ENCODE results near the gene TEKT1. TPM values are rescaled to one million over a fixed set of nuclear protein-coding genes. Genes with fewer than 3 reads are reported as not detected.
A peak's percentile ranks its signal among the peaks of the same experiment; 100 is the strongest.
"Not testable (repeated sequence)": the region's sequence is repeated elsewhere in the genome, so short reads cannot be mapped to it uniquely, and the experiment has no call there.

TEKT1 gene
- total RNA-seq (10 to 100 TPM in 1 of 2 donors, 1 to 10 TPM in 1; 2.9 to 18.6 TPM), polyA plus RNA-seq (ENCODE audit: insufficient read length in 2 of 2) (10 to 100 TPM in 1 of 2 donors, 1 to 10 TPM in 1; 8.3 to 11.9 TPM)
- long read RNA-seq, donor 1, partial matches to known transcripts: 0 of 4 reads
- long read RNA-seq, donor 1, other reads (novel, unspliced or antisense): 0 of 4 reads
- long read RNA-seq, donor 2, partial matches to known transcripts: 0 of 3 reads
- long read RNA-seq, donor 2, other reads (novel, unspliced or antisense): 0 of 3 reads
- long read RNA-seq, donor 3, partial matches to known transcripts: 0 of 5 reads
- long read RNA-seq, donor 3, other reads (novel, unspliced or antisense): 0 of 5 reads
- long read RNA-seq, donor 4, partial matches to known transcripts: 0 of 2 reads
- long read RNA-seq, donor 4, other reads (novel, unspliced or antisense): 0 of 2 reads

GRCh38 chr17:6831661-6832263 lies at the start of gene TEKT1:
TEKT1 (minus strand) TSS chr17:6831729; CDS start chr17:6830376, 1,353 bp downstream.
- Histone ChIP-seq H3K4me1 (ENCODE audit: control insufficient read depth, insufficient read depth, low read length) (peaks cover 9% of the 10 kb centered on the region), H3K36me3 (ENCODE audit: control insufficient read depth, insufficient read depth, low read length) (no peaks in the 10 kb centered on the region), H3K27ac (ENCODE audit: low read depth, low read length) (no peak within 1 kb of the TSS), H3K27me3 (ENCODE audit: control insufficient read depth, insufficient read depth, low read length) (peaks cover 27% of the 10 kb centered on the region), H3K4me3 (ENCODE audit: low read depth, low read length) (peak within 1 kb of the TSS; percentile 27), H3K9me3 (ENCODE audit: control insufficient read depth, insufficient read depth, low read length) (no peaks in the 10 kb centered on the region)
- peak; percentile 52 to 96 (median 81) for DNase-seq (ENCODE audit: low read depth in 4 of 6, low spot score in 6 of 6)
- 1% methylated on average over 35 of the region's 35 CpGs for WGBS (ENCODE audit: insufficient coverage)

GRCh38 chr17:6879221-6879975 lies 47.9 kb upstream of the TEKT1 start:
- 15% methylated on average over 6 of the region's 10 CpGs for WGBS (ENCODE audit: insufficient coverage)

GRCh38 chr17:6875276-6875675 lies 43.7 kb upstream of the TEKT1 start:
- H3K27ac ChIP-seq (ENCODE audit: low read depth, low read length); H3K4me1 ChIP-seq (ENCODE audit: control insufficient read depth, insufficient read depth, low read length); DNase-seq (ENCODE audit: low read depth in 4 of 6, low spot score in 6 of 6); H3K36me3 ChIP-seq (ENCODE audit: control insufficient read depth, insufficient read depth, low read length); H3K9me3 ChIP-seq (ENCODE audit: control insufficient read depth, insufficient read depth, low read length); H3K27me3 ChIP-seq (ENCODE audit: control insufficient read depth, insufficient read depth, low read length); H3K4me3 ChIP-seq (ENCODE audit: low read depth, low read length): not testable (repeated sequence)
- no CpG with 5 or more reads among the region's 4 CpGs for WGBS (ENCODE audit: insufficient coverage)

More at GRCh38 chr17:6879221-6879975, 47.9 kb upstream of the TEKT1 start:
- H3K4me1 ChIP-seq (ENCODE audit: control insufficient read depth, insufficient read depth, low read length); H3K4me3 ChIP-seq (ENCODE audit: low read depth, low read length); H3K27ac ChIP-seq (ENCODE audit: low read depth, low read length); H3K36me3 ChIP-seq (ENCODE audit: control insufficient read depth, insufficient read depth, low read length); H3K9me3 ChIP-seq (ENCODE audit: control insufficient read depth, insufficient read depth, low read length); H3K27me3 ChIP-seq (ENCODE audit: control insufficient read depth, insufficient read depth, low read length): not testable (repeated sequence)
- DNase-seq (ENCODE audit: low read depth in 4 of 6, low spot score in 6 of 6): peak in 2 of 6 donors; percentile 7 to 51

GRCh38 chr17:6872936-6873335 lies 41.4 kb upstream of the TEKT1 start:
- H3K36me3 ChIP-seq (ENCODE audit: control insufficient read depth, insufficient read depth, low read length): no peaks in the 10 kb centered on the region
- no peaks in the 10 kb centered on the region for H3K4me1 ChIP-seq (ENCODE audit: control insufficient read depth, insufficient read depth, low read length)
- no peak overlapping the region for H3K4me3 ChIP-seq (ENCODE audit: low read depth, low read length)
- H3K9me3 ChIP-seq (ENCODE audit: control insufficient read depth, insufficient read depth, low read length): no peaks in the 10 kb centered on the region
- H3K27ac ChIP-seq (ENCODE audit: low read depth, low read length): no peak overlapping the region
- H3K27me3 ChIP-seq (ENCODE audit: control insufficient read depth, insufficient read depth, low read length): no peaks in the 10 kb centered on the region
- no peak for DNase-seq (ENCODE audit: low read depth in 4 of 6, low spot score in 6 of 6)
- 90% methylated on average over 3 of the region's 3 CpGs for WGBS (ENCODE audit: insufficient coverage)

- WGBS (ENCODE audit: insufficient coverage): no CpG with 5 or more reads among the region's 1 CpG
- no peaks in the 10 kb centered on the region for H3K9me3 ChIP-seq (ENCODE audit: control insufficient read depth, insufficient read depth, low read length)
- no peaks in the 10 kb centered on the region for H3K36me3 ChIP-seq (ENCODE audit: control insufficient read depth, insufficient read depth, low read length)
- H3K27me3 ChIP-seq (ENCODE audit: control insufficient read depth, insufficient read depth, low read length): no peaks in the 10 kb centered on the region
- H3K27ac ChIP-seq (ENCODE audit: low read depth, low read length): no peak overlapping the region
- no peaks in the 10 kb centered on the region for H3K4me1 ChIP-seq (ENCODE audit: control insufficient read depth, insufficient read depth, low read length)
- H3K4me3 ChIP-seq (ENCODE audit: low read depth, low read length): no peak overlapping the region
- DNase-seq (ENCODE audit: low read depth in 4 of 6, low spot score in 6 of 6): no peak
These were observed 39.3 kb upstream of the TEKT1 start for GRCh38 chr17:6870841-6871240.

- Histone ChIP-seq H3K4me1 (ENCODE audit: control insufficient read depth, insufficient read depth, low read length) (no peaks in the 10 kb centered on the region), H3K27ac (ENCODE audit: low read depth, low read length) (no peak overlapping the region), H3K36me3 (ENCODE audit: control insufficient read depth, insufficient read depth, low read length) (no peaks in the 10 kb centered on the region), H3K4me3 (ENCODE audit: low read depth, low read length) (no peak overlapping the region), H3K9me3 (ENCODE audit: control insufficient read depth, insufficient read depth, low read length) (no peaks in the 10 kb centered on the region), H3K27me3 (ENCODE audit: control insufficient read depth, insufficient read depth, low read length) (no peaks in the 10 kb centered on the region)
- DNase-seq (ENCODE audit: low read depth in 4 of 6, low spot score in 6 of 6): no peak
- WGBS (ENCODE audit: insufficient coverage): no CpG with 5 or more reads among the region's 2 CpGs
These were observed 37.1 kb upstream of the TEKT1 start for GRCh38 chr17:6868582-6868981.

- no peaks in the 10 kb centered on the region for H3K36me3 ChIP-seq (ENCODE audit: control insufficient read depth, insufficient read depth, low read length)
- no peak overlapping the region for H3K4me3 ChIP-seq (ENCODE audit: low read depth, low read length)
- H3K27ac ChIP-seq (ENCODE audit: low read depth, low read length): no peak overlapping the region
- no peaks in the 10 kb centered on the region for H3K4me1 ChIP-seq (ENCODE audit: control insufficient read depth, insufficient read depth, low read length)
- H3K27me3 ChIP-seq (ENCODE audit: control insufficient read depth, insufficient read depth, low read length): no peaks in the 10 kb centered on the region
- WGBS (ENCODE audit: insufficient coverage): 94% methylated on average over 3 of the region's 3 CpGs
- no peak for DNase-seq (ENCODE audit: low read depth in 4 of 6, low spot score in 6 of 6)
- no peaks in the 10 kb centered on the region for H3K9me3 ChIP-seq (ENCODE audit: control insufficient read depth, insufficient read depth, low read length)
These were observed 36.3 kb upstream of the TEKT1 start for GRCh38 chr17:6867849-6868248.

GRCh38 chr17:6862825-6863224 lies 31.3 kb upstream of the TEKT1 start:
- no peaks in the 10 kb centered on the region for H3K27me3 ChIP-seq (ENCODE audit: control insufficient read depth, insufficient read depth, low read length)
- H3K4me3 ChIP-seq (ENCODE audit: low read depth, low read length): no peak overlapping the region
- 95% methylated on average over 4 of the region's 4 CpGs for WGBS (ENCODE audit: insufficient coverage)
- no peaks in the 10 kb centered on the region for H3K9me3 ChIP-seq (ENCODE audit: control insufficient read depth, insufficient read depth, low read length)
- no peaks in the 10 kb centered on the region for H3K36me3 ChIP-seq (ENCODE audit: control insufficient read depth, insufficient read depth, low read length)
- H3K27ac ChIP-seq (ENCODE audit: low read depth, low read length): no peak overlapping the region
- DNase-seq (ENCODE audit: low read depth in 4 of 6, low spot score in 6 of 6): no peak
- no peaks in the 10 kb centered on the region for H3K4me1 ChIP-seq (ENCODE audit: control insufficient read depth, insufficient read depth, low read length)

GRCh38 chr17:6862122-6862521 lies 30.6 kb upstream of the TEKT1 start:
- H3K4me1 ChIP-seq (ENCODE audit: control insufficient read depth, insufficient read depth, low read length): no peaks in the 10 kb centered on the region
- no peaks in the 10 kb centered on the region for H3K27me3 ChIP-seq (ENCODE audit: control insufficient read depth, insufficient read depth, low read length)
- 89% methylated on average over 1 of the region's 2 CpGs for WGBS (ENCODE audit: insufficient coverage)
- H3K27ac ChIP-seq (ENCODE audit: low read depth, low read length): no peak overlapping the region
- H3K4me3 ChIP-seq (ENCODE audit: low read depth, low read length): no peak overlapping the region
- no peaks in the 10 kb centered on the region for H3K9me3 ChIP-seq (ENCODE audit: control insufficient read depth, insufficient read depth, low read length)
- no peaks in the 10 kb centered on the region for H3K36me3 ChIP-seq (ENCODE audit: control insufficient read depth, insufficient read depth, low read length)
- DNase-seq (ENCODE audit: low read depth in 4 of 6, low spot score in 6 of 6): no peak

Data from spinal cord (tissue), 10 donors.